ENCODE data around the gene PLPP1. TPM values are rescaled to one million over a fixed set of nuclear protein-coding genes. Genes with fewer than 3 reads are reported as not detected.
A peak's percentile ranks its signal among the peaks of the same experiment; 100 is the strongest.
"Not testable (repeated sequence)": the region's sequence is repeated elsewhere in the genome, so short reads cannot be mapped to it uniquely, and the experiment has no call there.

PLPP1 gene
- total RNA-seq, 3 donors from 2014 or later: 9.3 to 17.1 (median 14.6) TPM

GRCh38 chr5:55564721-55565120, 30.0 kb upstream of the PLPP1 start:
- ATAC-seq (no peak), DNase-seq (no peak)
- Mint-ChIP-seq H3K9me3 (no peaks in the 10 kb centered on the region), H3K36me3 (ENCODE audit: insufficient read depth) (no peaks in the 10 kb centered on the region), H3K4me1 (ENCODE audit: low read depth) (no peaks in the 10 kb centered on the region), H3K4me3 (no peak overlapping the region), H3K27me3 (ENCODE audit: low read depth) (no peaks in the 10 kb centered on the region)

- no peaks in the 10 kb centered on the region for H3K36me3 Mint-ChIP-seq (ENCODE audit: insufficient read depth)
- H3K4me1 Mint-ChIP-seq (ENCODE audit: low read depth): no peaks in the 10 kb centered on the region
- H3K9me3 Mint-ChIP-seq: no peaks in the 10 kb centered on the region
- DNase-seq (no peak), ATAC-seq (no peak)
- H3K4me3 Mint-ChIP-seq: no peak overlapping the region
- peaks cover 1% of the 10 kb centered on the region for H3K27me3 Mint-ChIP-seq (ENCODE audit: low read depth)
These were observed 23.7 kb upstream of the PLPP1 start for GRCh38 chr5:55558484-55558883.

GRCh38 chr5:55557123-55557522, 22.4 kb upstream of the PLPP1 start:
- DNase-seq: no peak
- Mint-ChIP-seq H3K4me3 (no peak overlapping the region), H3K27me3 (ENCODE audit: low read depth) (peaks cover 2% of the 10 kb centered on the region), H3K9me3 (no peaks in the 10 kb centered on the region), H3K4me1 (ENCODE audit: low read depth) (no peaks in the 10 kb centered on the region), H3K36me3 (ENCODE audit: insufficient read depth) (no peaks in the 10 kb centered on the region)
- no peak for ATAC-seq

GRCh38 chr5:55554585-55555202, 19.9 kb upstream of the PLPP1 start:
- Mint-ChIP-seq H3K27me3 (ENCODE audit: low read depth) (peaks cover 2% of the 10 kb centered on the region), H3K4me3 (no peak overlapping the region), H3K9me3 (no peaks in the 10 kb centered on the region), H3K4me1 (ENCODE audit: low read depth) (no peaks in the 10 kb centered on the region), H3K36me3 (ENCODE audit: insufficient read depth) (no peaks in the 10 kb centered on the region)
- no peak for DNase-seq
- ATAC-seq: no peak

GRCh38 chr5:55551904-55552303, 17.1 kb upstream of the PLPP1 start:
- Mint-ChIP-seq H3K27me3 (ENCODE audit: low read depth) (peaks cover 15% of the 10 kb centered on the region), H3K36me3 (ENCODE audit: insufficient read depth) (no peaks in the 10 kb centered on the region), H3K9me3 (no peaks in the 10 kb centered on the region), H3K4me1 (ENCODE audit: low read depth) (no peaks in the 10 kb centered on the region), H3K4me3 (no peak overlapping the region)
- no peak for DNase-seq
- no peak for ATAC-seq

- no peak for ATAC-seq
These were observed 16.6 kb upstream of the PLPP1 start for GRCh38 chr5:55551358-55551757.

GRCh38 chr5:55547781-55548180, 13.0 kb upstream of the PLPP1 start:
- Mint-ChIP-seq H3K4me3 (no peak overlapping the region), H3K4me1 (ENCODE audit: low read depth) (no peaks in the 10 kb centered on the region), H3K36me3 (ENCODE audit: insufficient read depth) (no peaks in the 10 kb centered on the region), H3K27me3 (ENCODE audit: low read depth) (peaks cover 15% of the 10 kb centered on the region), H3K9me3 (no peaks in the 10 kb centered on the region)
- DNase-seq: no peak
- ATAC-seq: no peak

More at GRCh38 chr5:55551358-55551757, 16.6 kb upstream of the PLPP1 start:
- no peaks in the 10 kb centered on the region for H3K9me3 Mint-ChIP-seq
- H3K27me3 Mint-ChIP-seq (ENCODE audit: low read depth): peaks cover 16% of the 10 kb centered on the region
- no peak overlapping the region for H3K4me3 Mint-ChIP-seq
- no peaks in the 10 kb centered on the region for H3K4me1 Mint-ChIP-seq (ENCODE audit: low read depth)
- no peaks in the 10 kb centered on the region for H3K36me3 Mint-ChIP-seq (ENCODE audit: insufficient read depth)
- DNase-seq: no peak

GRCh38 chr5:55546947-55547346, 12.2 kb upstream of the PLPP1 start:
- Mint-ChIP-seq H3K27me3 (ENCODE audit: low read depth) (peaks cover 15% of the 10 kb centered on the region), H3K36me3 (ENCODE audit: insufficient read depth) (no peaks in the 10 kb centered on the region), H3K4me1 (ENCODE audit: low read depth) (no peaks in the 10 kb centered on the region), H3K9me3 (no peaks in the 10 kb centered on the region), H3K4me3 (no peak overlapping the region)
- ATAC-seq: no peak
- no peak for DNase-seq

- ATAC-seq (no peak), DNase-seq (no peak)
- Mint-ChIP-seq H3K4me1 (ENCODE audit: low read depth) (peaks cover 22% of the 10 kb centered on the region), H3K4me3 (no peak overlapping the region), H3K27me3 (ENCODE audit: low read depth) (peaks cover 13% of the 10 kb centered on the region), H3K9me3 (no peaks in the 10 kb centered on the region), H3K36me3 (ENCODE audit: insufficient read depth) (no peaks in the 10 kb centered on the region)
These were observed 9.6 kb upstream of the PLPP1 start for GRCh38 chr5:55544341-55544740.

GRCh38 chr5:55541056-55541635, 6.4 kb upstream of the PLPP1 start:
- Mint-ChIP-seq H3K4me3 (peak overlapping the region; percentile 29), H3K27me3 (ENCODE audit: low read depth) (no peaks in the 10 kb centered on the region), H3K4me1 (ENCODE audit: low read depth) (peaks cover 32% of the 10 kb centered on the region), H3K36me3 (ENCODE audit: insufficient read depth) (no peaks in the 10 kb centered on the region), H3K9me3 (no peaks in the 10 kb centered on the region)
- no peak for DNase-seq
- ATAC-seq: peak; percentile 25 to 34

- ATAC-seq (no peak), DNase-seq (no peak)
- Mint-ChIP-seq H3K27me3 (ENCODE audit: low read depth) (no peaks in the 10 kb centered on the region), H3K4me3 (peak overlapping the region; percentile 20), H3K9me3 (no peaks in the 10 kb centered on the region), H3K4me1 (ENCODE audit: low read depth) (peaks cover 34% of the 10 kb centered on the region), H3K36me3 (ENCODE audit: insufficient read depth) (no peaks in the 10 kb centered on the region)
These were observed 5.8 kb upstream of the PLPP1 start for GRCh38 chr5:55540525-55540924.

GRCh38 chr5:55540024-55540423, 5.3 kb upstream of the PLPP1 start:
- Mint-ChIP-seq H3K36me3 (ENCODE audit: insufficient read depth) (no peaks in the 10 kb centered on the region), H3K4me1 (ENCODE audit: low read depth) (peaks cover 38% of the 10 kb centered on the region), H3K9me3 (no peaks in the 10 kb centered on the region), H3K27me3 (ENCODE audit: low read depth) (no peaks in the 10 kb centered on the region), H3K4me3 (no peak overlapping the region)
- DNase-seq (no peak), ATAC-seq (no peak)

GRCh38 chr5:55538661-55539060, 3.9 kb upstream of the PLPP1 start:
- Mint-ChIP-seq H3K4me3 (no peak overlapping the region), H3K36me3 (ENCODE audit: insufficient read depth) (no peaks in the 10 kb centered on the region), H3K4me1 (ENCODE audit: low read depth) (peaks cover 43% of the 10 kb centered on the region), H3K27me3 (ENCODE audit: low read depth) (no peaks in the 10 kb centered on the region), H3K9me3 (no peaks in the 10 kb centered on the region)
- ATAC-seq (no peak), DNase-seq (no peak)

GRCh38 chr5:55537315-55537714, 2.6 kb upstream of the PLPP1 start:
- not testable (repeated sequence) for H3K27me3 Mint-ChIP-seq (ENCODE audit: low read depth); H3K9me3 Mint-ChIP-seq; DNase-seq; H3K4me3 Mint-ChIP-seq; H3K36me3 Mint-ChIP-seq (ENCODE audit: insufficient read depth); ATAC-seq
- peaks cover 47% of the 10 kb centered on the region for H3K4me1 Mint-ChIP-seq (ENCODE audit: low read depth)

GRCh38 chr5:55535199-55535905, 588 bp upstream of the PLPP1 start:
- H3K4me3 Mint-ChIP-seq: peak overlapping the region; percentile 88
- no peak for DNase-seq
- H3K9me3 Mint-ChIP-seq: no peaks in the 10 kb centered on the region
- peak; percentile 0 to 4 for ATAC-seq
- peaks cover 37% of the 10 kb centered on the region for H3K4me1 Mint-ChIP-seq (ENCODE audit: low read depth)
- peaks cover 5% of the 10 kb centered on the region for H3K36me3 Mint-ChIP-seq (ENCODE audit: insufficient read depth)
- H3K27me3 Mint-ChIP-seq (ENCODE audit: low read depth): no peaks in the 10 kb centered on the region
